NCI-H1092 (cell line): ENCODE data around the gene RANBP17.

Experiments used
- DNase-seq: peaks from one replicate; lab custom pipeline; 2025; lab: John Stamatoyannopoulos, UW

RANBP17 gene

DNA sequence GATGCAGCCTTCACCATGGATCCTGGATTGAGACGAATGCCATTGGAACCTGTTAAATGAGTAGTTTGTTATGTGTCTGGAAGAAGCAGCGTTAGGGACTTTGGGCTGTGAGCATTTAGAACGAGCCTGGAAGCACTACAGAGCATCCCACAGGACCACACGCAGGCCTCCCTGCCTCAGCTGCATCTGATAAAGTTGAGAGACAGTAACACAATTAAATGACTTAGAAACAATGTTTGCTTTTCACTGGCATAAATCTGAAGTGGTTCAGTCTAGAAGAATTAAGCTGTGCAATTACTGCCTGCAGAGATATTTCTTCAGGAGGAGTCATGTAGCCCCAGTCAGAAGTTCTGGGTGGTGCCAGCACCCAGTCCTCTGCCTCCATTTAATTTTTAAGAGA is 437.4 kb downstream of the RANBP17 start:
- no peak for DNase-seq

DNA sequence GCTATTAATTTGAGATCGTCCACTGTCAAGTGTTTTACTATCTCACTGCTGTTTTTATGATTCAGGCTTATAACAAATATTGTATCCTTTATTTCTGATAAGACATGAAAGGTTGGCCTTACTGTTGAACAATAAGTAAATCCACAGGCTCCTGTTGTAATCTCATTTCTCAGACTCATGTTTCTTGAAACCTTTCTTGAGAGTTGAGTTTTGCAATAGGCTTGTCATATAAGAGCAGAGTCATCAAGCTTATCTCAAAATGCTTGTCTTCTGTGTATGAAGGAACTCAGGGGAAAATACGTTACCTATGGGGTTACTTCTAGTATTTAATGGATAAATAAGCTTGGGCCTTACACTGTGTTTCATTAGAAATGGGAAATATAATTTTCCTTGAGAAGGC is 438.0 kb downstream of the RANBP17 start:
- no peak for DNase-seq

DNA sequence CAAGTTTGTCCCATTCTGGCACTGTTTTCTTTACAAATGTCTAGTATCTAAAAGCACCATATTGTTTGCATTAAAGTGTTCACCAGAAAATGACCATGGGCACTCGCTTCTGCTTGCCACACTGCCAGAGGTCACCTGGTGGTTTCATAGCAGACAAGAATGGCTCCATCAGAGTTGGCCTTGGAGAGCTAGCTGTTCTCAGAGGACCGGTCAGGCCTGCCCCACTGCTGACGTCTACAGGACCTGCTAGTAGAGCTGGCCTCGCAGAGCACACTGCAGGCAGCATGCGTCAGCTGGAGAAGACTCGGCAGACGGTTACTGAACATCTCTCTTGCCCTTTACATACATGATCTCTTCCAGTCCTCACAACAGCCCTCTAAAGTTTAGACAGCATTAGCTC is 438.5 kb downstream of the RANBP17 start:
- DNase-seq, result no peak

DNA sequence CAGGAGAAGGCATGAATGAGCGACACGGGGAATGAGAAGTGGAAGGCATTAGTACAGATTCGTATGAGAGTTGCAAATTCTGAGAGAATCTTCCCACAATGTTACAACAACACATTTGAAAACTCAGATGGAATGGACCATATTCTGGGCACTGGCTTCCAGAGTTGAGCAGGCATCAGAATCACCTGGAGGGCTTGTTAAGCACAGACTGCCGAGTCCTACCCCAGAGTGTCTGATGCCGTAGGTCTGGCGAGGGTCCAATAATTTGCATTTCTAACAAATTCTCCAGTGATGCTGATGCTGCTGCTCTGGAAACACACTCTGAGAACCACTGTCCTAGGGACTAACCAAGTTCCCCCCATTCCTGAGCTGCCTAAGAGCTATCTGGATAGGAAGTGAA is 444.3 kb downstream of the RANBP17 start:
- DNase-seq, result no peak

DNA sequence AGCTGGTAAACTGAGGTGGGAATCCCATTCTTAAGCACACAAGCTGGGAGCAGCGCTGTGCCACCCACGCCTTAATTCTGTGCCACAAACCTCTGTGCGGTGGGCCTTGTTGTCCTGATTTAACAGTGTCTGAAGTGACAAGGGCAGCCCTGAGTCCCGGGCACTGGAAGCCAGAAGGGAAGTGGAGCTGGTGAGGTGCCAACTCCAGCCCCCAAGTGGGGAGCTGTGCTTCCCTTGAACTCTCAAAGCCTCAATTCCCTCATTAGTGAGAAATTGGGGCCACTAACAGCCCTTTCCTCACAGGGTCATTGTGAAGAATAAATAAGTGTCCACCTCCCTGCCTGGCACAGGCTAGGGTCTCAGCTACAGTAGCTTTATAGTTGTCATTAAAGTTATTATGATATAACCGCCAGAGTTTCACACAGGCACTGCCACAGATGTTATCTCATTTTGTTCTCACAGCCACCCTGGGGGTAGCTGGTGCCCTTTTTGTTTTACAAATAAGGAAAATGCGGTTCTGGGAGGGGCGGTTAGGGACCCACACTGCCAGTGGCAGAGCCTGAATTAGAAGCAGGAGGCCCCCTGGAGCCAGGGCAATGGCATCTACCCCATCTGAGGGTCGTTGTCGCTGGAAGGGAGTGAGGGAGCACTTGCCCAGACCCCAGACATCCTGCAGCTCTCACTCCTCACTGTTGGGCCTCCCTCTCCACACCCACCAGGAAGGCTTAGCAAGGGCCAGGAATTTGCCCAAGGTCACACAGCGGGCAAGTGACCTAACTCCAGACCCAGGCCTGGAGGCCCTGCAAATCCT is 445.2 kb downstream of the RANBP17 start:
- no peak for DNase-seq

DNA sequence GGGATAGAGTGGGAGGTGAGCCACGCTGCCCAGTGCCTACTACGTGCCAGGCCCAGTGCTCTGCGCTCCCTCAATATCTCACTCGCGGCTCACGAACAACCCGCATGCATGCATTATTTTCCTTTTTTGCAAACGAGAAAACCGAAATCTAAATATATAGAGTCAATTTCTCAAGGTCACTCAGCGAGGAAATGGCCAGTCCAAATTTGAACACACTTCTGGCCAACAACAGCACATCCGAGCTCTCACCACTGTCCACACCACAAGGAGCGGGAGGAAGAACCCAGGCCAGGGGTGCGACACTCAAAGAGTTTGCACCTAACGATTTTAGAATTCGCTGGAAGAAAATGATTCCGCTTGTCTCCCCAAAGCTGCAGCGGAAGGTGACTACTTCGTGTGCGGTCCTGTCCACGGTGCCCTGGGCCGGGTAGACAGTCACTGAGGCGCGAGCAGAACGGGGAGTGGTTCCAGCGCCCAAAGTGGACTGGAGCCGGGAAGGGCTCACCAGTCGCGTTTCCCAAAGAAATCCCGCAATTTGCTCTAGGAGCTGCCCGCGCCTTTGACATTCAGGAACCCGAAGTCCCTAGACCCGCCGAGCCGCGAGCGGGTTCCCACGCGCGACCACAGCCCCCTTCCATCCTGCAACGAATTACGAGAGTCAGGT is 446.1 kb downstream of the RANBP17 start:
- DNase-seq, result no peak

DNA sequence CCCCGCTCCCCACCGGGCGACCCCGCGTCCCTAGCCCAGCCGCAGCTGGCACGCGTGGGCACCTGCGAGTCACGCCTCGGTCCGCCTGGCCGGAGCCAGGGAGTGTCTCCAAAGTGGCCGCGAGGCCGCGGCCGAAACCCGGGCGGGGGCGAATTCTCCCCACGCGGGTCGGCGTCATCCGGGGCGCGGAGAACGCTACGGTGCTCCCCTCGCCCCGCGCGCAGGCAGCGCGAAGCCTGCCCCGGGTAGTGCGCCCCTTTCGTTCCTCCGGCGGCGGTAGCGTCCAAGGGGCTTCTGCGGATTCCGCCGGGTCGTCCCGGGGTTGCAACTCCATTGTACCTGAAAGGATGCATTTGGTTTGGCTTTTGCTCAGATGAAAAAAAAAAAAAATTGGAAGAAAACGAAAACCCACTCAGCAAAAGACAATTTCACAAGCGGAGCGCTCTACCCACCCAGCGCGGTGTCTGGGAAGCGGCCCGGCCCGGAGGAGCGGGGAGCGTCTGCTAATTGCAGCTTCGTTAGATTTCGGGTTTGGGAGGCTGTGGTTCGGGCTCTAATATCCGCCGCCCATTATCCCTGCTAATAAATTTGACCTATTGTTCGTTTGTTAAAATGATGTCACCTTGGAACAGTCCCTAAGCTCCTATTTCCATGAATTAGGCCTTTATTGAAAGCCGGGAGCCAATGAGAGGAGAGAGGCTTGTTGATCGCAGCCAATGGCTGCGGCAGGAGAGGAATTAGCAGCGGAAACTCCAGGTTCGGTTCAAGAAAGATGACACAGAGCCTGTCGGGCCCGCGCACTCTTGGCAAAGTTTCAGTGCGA is 446.8 kb downstream of the RANBP17 start, which contains the start of gene TLX3:
TSS of gene TLX3 (plus strand) at position 796 of the 823 bp plus-strand sequence. CDS start 118 bp downstream, outside the sequence.
- no peak for DNase-seq

DNA sequence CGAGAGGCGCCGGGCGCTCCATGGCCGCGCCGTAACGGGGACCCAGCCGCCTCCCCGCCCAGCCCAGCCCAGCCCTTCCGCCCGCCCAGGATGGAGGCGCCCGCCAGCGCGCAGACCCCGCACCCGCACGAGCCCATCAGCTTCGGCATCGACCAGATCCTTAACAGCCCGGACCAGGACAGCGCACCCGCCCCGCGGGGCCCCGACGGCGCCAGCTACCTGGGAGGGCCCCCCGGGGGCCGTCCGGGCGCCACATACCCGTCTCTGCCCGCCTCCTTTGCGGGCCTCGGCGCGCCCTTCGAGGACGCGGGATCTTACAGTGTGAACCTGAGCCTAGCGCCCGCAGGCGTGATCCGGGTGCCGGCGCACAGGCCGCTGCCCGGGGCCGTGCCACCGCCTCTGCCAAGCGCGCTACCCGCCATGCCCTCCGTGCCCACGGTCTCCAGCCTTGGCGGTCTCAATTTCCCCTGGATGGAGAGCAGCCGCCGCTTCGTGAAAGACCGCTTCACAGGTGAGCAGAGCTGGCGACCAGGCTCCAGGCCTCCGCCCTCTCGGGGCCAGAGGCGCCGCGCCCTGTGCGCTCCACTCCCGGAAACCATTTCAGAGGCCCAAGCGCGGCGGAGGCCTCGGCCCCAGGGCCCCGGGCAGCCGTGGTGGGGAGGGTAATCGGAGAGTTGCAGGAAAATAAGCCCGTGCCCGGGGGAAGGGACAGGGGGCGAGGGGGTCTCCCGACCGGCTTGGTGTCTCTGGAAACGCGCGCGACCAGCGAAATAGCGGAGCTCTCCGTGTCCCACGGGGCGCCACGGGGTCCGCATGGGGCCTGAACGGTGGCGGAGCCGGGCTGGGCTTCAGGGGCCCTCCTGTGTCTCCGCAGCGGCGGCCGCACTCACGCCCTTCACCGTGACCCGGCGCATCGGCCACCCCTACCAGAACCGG is 447.7 kb downstream of the RANBP17 start:
- no peak for DNase-seq

DNA sequence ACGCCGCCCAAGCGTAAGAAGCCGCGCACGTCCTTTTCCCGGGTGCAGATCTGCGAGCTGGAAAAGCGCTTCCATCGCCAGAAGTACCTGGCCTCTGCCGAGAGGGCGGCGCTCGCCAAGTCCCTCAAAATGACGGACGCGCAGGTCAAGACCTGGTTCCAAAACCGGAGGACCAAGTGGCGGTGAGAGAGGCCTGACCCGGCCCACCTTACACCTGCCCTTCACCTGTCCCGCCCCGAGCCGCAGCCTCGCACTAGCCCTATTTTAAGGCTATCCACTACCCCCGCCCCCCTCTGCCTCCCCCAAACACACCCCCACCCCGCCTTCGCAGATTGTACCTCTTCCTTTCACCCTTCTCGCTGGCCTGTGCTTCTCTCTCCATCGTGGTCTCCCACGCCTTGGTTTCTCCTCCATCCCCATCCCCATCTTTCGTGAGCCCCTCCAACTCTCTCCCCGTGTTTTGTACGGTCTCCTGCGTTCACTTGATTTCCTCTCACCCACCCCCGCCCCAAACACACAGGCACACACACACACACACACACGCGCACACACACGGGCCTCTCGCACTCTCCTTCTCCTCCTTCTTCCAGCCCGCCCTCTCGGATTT is 448.5 kb downstream of the RANBP17 start:
- DNase-seq, result no peak

DNA sequence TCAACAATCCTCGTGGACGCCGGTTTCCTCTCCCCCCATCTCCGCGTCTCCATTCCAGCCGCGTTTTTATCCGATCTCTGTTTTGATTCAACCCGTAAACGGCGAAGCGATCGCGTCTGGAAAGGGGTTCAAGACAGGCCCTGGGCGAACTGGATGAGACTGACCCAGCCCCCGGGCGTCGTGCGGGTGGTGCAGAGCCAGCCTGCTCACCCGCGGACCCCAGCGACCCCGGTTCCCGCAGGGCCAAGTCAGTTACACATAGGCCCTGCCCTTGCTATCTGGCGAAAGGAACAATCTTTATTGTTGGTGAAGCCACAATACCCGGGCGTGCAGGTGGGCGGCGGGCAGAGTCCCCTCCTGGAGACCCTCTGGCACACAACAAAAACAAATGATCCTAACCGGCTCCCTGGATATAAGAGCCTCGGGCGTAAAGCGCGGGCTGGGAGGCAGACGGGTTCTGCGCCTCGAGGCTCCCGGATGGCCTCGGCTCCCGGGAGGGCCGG is 449.1 kb downstream of the RANBP17 start:
- no peak for DNase-seq

DNA sequence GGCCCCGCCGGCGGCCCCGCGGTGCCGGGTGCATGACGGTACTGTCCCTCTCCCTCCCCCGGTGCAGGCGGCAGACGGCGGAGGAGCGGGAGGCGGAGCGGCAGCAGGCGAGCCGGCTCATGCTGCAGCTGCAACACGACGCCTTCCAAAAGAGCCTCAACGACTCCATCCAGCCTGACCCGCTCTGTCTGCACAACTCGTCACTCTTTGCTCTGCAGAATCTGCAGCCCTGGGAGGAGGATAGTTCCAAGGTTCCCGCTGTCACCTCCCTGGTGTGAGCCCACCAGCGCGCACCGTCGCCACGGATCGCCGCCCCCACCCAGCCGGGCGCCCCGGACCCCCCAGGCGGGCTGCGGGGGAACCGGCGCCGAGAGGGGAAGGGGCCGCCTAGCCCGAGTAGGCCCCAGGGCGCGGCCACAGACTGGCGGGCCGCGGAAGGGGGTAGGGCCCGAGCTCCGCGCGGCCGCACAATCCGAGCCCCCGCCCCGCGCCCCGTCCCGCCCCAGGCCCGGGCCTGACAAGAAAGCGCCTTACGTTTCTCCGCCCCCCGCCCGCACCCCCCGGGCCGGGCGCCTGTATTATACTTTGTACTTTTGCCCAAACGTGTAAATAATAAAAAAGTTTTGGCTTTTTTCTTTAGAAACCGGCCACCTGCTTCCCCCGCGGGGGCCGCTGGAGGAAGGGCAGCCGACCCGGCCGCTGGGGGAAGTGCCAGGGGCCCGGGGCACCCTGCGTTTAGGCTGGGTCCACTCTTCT is 449.7 kb downstream of the RANBP17 start:
- DNase-seq, result no peak

DNA sequence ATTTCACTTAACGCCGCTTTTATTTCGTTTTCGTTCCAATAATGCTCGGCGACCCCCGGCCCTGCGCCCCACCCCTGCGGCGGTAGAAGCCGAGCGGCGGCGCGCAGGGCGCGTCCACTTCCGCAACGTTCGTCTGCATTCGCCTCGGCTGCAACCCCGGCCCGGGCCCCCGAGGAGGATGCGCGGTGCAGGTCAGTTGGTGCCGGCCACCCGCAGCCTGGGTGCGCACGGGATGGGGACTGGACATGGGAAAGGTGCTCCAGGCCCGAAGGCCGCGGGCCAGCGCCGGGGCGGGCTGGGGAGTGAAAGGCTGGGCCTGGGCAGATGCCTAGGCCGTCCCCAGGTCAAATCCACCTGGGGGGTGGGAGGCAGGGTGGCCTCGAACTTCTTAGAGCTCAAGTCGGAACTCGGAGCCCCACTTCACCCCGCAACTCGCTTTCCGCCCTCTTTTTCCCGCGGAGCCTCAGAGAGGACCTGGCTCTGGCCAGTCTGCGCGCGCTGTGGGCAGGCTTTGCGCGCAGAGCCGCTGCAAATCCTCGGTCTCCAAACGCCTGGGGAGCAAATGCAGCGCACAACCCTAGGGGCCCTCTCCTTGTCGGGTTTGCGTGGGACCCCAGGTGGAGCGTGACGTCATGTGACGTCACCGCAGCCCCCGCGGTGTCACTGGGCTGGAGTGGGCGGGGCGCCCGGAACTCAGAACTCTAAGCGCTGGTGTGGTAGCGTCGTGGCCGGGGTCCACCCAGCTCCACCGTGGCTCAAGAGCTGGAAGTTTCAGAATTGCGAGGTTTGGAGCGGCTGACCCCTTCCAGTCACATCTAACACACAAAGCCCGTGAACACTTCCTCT is 450.5 kb downstream of the RANBP17 start:
- no peak for DNase-seq

DNA sequence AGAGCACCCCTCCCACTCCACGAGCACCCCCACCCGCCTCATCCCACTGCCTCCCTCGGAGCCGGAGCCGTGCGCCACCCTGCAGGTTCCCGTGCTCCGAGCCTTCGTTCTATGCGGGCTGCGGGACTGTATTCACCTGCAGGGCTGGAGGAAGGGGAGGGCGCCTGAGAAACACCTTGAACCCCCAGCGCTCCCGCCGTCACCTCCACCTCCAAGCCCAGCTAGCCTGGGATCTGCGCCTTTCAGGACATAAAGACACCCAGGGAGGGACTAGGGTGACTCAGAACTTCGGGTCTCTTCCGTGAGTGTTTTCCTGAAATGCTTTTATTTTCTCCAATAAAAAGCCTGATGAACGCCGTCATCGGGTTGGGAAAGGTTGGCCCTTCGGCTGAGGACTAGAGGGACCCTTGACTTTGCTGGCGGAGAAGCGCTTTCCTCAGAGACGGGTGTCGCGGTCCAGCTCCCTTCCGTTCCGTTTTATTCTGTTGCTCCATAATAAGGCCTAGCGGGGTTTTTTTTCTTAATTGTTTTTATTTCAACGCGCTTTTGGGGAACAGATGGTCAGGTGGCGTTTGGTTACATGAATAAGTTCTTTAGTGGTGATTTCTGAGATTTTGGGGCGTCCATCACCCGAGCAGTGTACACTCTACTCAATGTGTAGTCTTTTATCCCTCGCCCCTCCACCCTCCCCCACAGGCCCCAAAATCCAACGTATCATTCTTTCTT is 451.8 kb downstream of the RANBP17 start:
- no peak for DNase-seq

DNA sequence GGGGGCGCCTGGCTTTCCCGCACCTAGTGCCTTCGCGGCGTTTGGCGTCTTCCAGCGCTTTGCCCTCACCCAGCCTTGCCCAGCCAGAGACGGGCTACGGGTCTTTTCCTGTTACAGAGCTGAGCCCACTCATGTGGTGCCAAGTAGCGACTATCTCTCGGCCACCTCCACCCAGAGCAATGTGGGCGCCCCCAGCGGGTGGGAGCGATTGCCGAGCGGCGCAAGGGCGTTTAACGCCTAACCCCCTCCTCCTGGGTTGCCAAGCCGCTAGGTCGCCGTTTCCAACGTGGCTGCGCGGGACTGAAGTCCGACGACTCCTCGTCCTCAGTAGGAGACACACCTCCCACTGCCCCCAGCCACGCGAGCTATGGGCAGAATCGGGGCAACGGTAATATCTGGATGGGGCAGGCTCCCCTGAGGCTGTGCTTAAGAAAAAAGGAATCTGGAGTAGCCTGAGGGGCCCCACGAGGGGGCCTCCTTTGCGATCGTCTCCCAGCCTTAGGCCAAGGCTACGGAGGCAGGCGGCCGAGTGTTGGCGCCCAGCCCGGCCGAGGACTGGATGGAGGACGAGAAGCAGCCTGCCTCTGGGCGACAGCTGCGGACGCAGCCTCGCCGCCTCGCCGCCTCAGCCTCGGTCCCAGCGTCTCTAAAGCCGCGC is 453.0 kb downstream of the RANBP17 start:
- DNase-seq, result no peak

DNA sequence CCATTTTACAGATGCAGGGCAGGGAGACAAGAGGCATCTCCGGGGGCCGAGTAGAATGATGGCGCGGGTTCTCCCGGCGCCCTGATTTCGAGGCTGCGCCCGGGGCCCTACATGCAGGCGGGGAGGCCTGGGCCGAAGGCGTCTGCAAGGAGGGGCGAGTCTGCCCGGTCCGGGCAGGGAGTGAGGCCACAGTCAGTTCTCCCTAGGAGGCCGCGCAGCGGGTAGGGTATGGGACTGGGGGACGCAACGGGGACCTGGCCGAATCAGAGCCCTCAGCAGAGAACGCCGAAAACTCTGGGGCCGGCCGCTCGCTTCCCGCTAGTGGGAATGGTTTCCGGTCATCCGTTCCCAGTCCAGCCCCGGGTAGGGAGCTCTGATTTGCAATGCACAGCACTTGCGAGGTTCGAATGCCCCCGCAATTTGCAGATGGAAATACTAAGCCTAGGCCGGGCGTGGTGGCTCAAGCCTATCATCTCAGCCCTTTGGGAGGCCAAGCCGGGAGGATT is 453.6 kb downstream of the RANBP17 start:
- DNase-seq, result no peak

DNA sequence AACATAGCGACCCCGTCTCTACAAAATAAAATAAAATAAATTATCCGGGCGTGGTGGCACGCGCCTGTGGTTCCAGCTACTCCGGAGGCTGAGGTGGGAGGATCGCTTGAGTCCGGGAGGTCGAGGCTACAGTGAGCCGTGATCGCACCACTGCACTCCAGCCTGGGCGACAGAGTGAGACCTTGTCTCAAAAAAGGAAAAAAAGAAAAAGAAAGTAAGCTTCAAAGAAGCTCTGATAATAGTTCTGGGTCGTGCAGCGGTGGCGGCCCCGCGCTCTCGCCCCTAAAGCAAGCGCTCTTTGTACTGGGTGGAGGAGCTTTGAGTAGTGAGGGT is 454.1 kb downstream of the RANBP17 start:
- no peak for DNase-seq

DNA sequence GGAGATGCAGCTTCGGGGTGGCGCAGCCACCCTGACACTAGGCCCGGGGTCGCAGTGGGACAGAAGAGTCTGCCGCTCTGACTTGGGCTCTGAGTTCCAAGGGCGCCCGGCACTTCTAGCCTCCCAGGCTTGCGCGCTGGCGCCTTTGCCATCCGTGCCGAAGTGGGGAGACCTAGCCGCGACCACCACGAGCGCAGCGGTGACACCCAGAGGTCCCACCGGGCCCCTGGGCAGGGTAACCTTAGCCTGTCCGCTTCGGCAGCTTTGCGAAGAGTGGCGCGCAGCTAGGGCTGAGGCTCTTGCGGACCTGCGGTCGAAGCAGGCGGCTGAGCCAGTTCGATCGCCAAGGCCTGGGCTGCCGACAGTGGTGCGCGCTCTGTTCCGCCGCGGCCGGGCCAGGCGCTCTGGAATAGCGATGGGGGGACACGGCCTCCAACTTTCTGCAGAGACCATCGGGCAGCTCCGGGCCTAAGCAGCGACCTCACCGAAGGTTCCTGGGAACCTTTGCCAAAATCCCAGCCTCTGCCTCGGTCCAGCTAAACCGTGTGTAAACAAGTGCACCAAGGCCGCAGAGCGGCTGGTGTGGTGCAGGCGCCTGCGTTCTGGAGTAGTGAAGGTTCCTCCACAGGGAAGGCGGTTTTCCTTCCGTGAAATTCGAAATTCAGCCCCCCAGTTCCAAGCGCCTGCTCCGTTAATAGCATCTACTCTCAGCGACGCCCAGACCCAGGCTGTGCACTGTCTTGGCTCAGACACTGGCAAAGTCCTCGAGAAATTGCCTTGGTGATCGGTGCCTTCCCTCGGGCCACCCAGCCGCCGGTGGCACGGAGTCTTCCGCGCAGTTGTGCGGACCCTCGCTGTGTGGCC is 454.7 kb downstream of the RANBP17 start:
- DNase-seq, result no peak
